ENCODE measurements around the gene NPY2R. TPM values are rescaled to one million over a fixed set of nuclear protein-coding genes. Genes with fewer than 3 reads are reported as not detected.

Gene NPY2R
- polyA plus RNA-seq, 1 donor from 2014 or later = 1.2 TPM

DNA sequence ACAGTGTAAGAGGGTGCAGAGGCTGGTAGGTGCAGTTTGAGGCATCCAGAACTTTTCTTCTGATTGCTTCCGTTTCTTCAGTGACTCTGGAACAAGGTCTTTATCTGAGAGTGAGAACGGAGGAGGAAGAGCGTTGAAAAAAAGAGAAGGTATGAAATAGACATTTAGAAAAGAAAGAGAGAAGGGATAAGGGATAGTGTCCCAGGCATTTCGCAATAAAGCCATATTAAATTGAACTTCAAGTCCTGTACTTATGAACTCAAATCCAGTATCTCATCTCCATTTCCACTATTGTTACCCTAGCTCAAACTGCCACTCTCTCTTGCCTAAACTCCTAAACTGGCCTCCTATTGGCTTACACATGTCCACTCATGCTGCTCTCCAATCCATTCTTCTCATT is 36.7 kb downstream of the NPY2R start:
- Histone ChIP-seq H3K4me2 (ENCODE audit: low read length) (no peak overlapping the region), H3K27ac (ENCODE audit: low read length) (no peak overlapping the region), H3K27me3 (ENCODE audit: insufficient read depth, low read depth, low read length) (no peaks in the 10 kb centered on the region), H3K9me2 (ENCODE audit: insufficient read depth, low read length) (no peaks in the 10 kb centered on the region), H3K79me2 (replicated peaks; ENCODE audit: insufficient read depth, low read length) (no peaks in the 10 kb centered on the region), H3K9ac (ENCODE audit: low read length) (no peak overlapping the region), H3K9me3 (ENCODE audit: low read length) (peaks cover 6% of the 10 kb centered on the region), H4K20me1 (ENCODE audit: insufficient read depth) (no peaks in the 10 kb centered on the region), H3F3A (ENCODE audit: insufficient read depth, low read length, poor library complexity, severe bottlenecking) (no peaks in the 10 kb centered on the region), H3K4me3 (ENCODE audit: low read length) (no peak overlapping the region), H2AFZ (ENCODE audit: low read depth, low read length) (no peak overlapping the region), H3K36me3 (ENCODE audit: insufficient read depth, low read length) (no peaks in the 10 kb centered on the region)
- TF ChIP-seq SMC3 (conservative IDR thresholded peaks at IDR 0.05; ENCODE audit: poor library complexity) (no peak), RAD21 (conservative IDR thresholded peaks at IDR 0.05) (no peak), EP300 (conservative IDR thresholded peaks at IDR 0.05; ENCODE audit: poor library complexity, severe bottlenecking) (no peak), MXI1 (conservative IDR thresholded peaks at IDR 0.05; ENCODE audit: poor library complexity, severe bottlenecking) (no peak), POLR2AphosphoS5 (IDR thresholded peaks at IDR 0.05) (no peak), EZH2 (IDR thresholded peaks at IDR 0.05; ENCODE audit: borderline replicate concordance, insufficient read depth, low read length, poor library complexity, severe bottlenecking) (no peak), TAF1 (IDR thresholded peaks at IDR 0.05; ENCODE audit: low read depth) (no peak)
- TF ChIP-seq, protein P1, sequence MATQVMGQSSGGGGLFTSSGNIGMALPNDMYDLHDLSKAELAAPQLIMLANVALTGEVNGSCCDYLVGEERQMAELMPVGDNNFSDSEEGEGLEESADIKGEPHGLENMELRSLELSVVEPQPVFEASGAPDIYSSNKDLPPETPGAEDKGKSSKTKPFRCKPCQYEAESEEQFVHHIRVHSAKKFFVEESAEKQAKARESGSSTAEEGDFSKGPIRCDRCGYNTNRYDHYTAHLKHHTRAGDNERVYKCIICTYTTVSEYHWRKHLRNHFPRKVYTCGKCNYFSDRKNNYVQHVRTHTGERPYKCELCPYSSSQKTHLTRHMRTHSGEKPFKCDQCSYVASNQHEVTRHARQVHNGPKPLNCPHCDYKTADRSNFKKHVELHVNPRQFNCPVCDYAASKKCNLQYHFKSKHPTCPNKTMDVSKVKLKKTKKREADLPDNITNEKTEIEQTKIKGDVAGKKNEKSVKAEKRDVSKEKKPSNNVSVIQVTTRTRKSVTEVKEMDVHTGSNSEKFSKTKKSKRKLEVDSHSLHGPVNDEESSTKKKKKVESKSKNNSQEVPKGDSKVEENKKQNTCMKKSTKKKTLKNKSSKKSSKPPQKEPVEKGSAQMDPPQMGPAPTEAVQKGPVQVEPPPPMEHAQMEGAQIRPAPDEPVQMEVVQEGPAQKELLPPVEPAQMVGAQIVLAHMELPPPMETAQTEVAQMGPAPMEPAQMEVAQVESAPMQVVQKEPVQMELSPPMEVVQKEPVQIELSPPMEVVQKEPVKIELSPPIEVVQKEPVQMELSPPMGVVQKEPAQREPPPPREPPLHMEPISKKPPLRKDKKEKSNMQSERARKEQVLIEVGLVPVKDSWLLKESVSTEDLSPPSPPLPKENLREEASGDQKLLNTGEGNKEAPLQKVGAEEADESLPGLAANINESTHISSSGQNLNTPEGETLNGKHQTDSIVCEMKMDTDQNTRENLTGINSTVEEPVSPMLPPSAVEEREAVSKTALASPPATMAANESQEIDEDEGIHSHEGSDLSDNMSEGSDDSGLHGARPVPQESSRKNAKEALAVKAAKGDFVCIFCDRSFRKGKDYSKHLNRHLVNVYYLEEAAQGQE (IDR thresholded peaks at IDR 0.05; ENCODE audit: borderline replicate concordance) = no peak
- TF ChIP-seq, protein P2, sequence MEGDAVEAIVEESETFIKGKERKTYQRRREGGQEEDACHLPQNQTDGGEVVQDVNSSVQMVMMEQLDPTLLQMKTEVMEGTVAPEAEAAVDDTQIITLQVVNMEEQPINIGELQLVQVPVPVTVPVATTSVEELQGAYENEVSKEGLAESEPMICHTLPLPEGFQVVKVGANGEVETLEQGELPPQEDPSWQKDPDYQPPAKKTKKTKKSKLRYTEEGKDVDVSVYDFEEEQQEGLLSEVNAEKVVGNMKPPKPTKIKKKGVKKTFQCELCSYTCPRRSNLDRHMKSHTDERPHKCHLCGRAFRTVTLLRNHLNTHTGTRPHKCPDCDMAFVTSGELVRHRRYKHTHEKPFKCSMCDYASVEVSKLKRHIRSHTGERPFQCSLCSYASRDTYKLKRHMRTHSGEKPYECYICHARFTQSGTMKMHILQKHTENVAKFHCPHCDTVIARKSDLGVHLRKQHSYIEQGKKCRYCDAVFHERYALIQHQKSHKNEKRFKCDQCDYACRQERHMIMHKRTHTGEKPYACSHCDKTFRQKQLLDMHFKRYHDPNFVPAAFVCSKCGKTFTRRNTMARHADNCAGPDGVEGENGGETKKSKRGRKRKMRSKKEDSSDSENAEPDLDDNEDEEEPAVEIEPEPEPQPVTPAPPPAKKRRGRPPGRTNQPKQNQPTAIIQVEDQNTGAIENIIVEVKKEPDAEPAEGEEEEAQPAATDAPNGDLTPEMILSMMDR (IDR thresholded peaks at IDR 0.05; ENCODE audit: poor library complexity, severe bottlenecking) = no peak

GRCh38 chr4:155248002-155248896 is 39.8 kb downstream of the NPY2R start:
- TF ChIP-seq POLR2AphosphoS5 (IDR thresholded peaks at IDR 0.05) = no peak
- no peak for TF ChIP-seq MXI1 (conservative IDR thresholded peaks at IDR 0.05; ENCODE audit: poor library complexity, severe bottlenecking)
- TF ChIP-seq TAF1 (IDR thresholded peaks at IDR 0.05; ENCODE audit: low read depth) = no peak
- no peak for TF ChIP-seq EP300 (conservative IDR thresholded peaks at IDR 0.05; ENCODE audit: poor library complexity, severe bottlenecking)
- TF ChIP-seq, protein P2 (IDR thresholded peaks at IDR 0.05; ENCODE audit: poor library complexity, severe bottlenecking) = no peak
- no peak for TF ChIP-seq EZH2 (IDR thresholded peaks at IDR 0.05; ENCODE audit: borderline replicate concordance, insufficient read depth, low read length, poor library complexity, severe bottlenecking)
- no peak for TF ChIP-seq SMC3 (conservative IDR thresholded peaks at IDR 0.05; ENCODE audit: poor library complexity)
- no peak for TF ChIP-seq RAD21 (conservative IDR thresholded peaks at IDR 0.05)
- TF ChIP-seq, protein P1 (IDR thresholded peaks at IDR 0.05; ENCODE audit: borderline replicate concordance) = no peak
- no peaks in the 10 kb centered on the region for H3K27me3 ChIP-seq (ENCODE audit: insufficient read depth, low read depth, low read length)
- no peak overlapping the region for H3K27ac ChIP-seq (ENCODE audit: low read length)
- no peak overlapping the region for H2AFZ ChIP-seq (ENCODE audit: low read depth, low read length)
- H3K9me3 ChIP-seq (ENCODE audit: low read length) = no peaks in the 10 kb centered on the region
- no peak overlapping the region for H3K4me3 ChIP-seq (ENCODE audit: low read length)
- no peaks in the 10 kb centered on the region for H3K79me2 ChIP-seq (replicated peaks; ENCODE audit: insufficient read depth, low read length)
- H3K9ac ChIP-seq (ENCODE audit: low read length) = no peak overlapping the region
- H4K20me1 ChIP-seq (ENCODE audit: insufficient read depth) = no peaks in the 10 kb centered on the region
- H3K36me3 ChIP-seq (ENCODE audit: insufficient read depth, low read length) = no peaks in the 10 kb centered on the region
- H3K9me2 ChIP-seq (ENCODE audit: insufficient read depth, low read length) = no peaks in the 10 kb centered on the region
- H3K4me2 ChIP-seq (ENCODE audit: low read length) = no peak overlapping the region
- H3F3A ChIP-seq (ENCODE audit: insufficient read depth, low read length, poor library complexity, severe bottlenecking) = no peaks in the 10 kb centered on the region
